ENCODE results near the gene FAM107B.
"Not testable (repeated sequence)": the region's sequence is repeated elsewhere in the genome, so short reads cannot be mapped to it uniquely, and the experiment has no call there.

The FAM107B gene

DNA sequence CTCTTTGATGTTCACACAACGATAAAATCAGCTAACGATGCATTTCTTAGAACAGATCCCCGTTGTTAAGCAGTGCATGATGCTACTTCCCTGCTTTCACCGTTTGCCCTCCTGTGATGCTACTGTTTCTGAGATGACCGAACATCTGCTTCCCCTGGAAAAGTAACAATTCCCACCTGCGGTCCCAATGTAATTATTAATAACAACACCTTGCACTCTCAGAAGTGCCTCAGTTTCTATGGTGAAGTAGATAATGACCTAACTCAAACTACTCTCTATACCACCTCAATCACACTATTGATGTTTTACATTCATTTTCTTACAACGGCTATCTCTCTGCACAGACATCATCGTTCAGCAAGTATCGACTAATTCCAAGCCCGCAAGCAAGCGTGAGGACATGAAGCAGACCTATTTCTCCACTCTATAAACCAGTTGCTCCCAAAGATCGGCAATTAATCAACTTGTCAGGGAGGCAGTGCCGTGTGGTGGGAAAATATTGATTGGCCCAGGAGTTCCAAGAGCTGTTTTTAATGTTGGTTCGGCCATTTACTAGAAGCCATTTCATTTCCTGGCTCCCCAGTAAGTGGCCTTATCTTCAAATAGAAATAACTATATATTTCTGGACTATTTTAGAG is 42.7 kb downstream of the FAM107B start:
- DNase-seq, result no peak

DNA sequence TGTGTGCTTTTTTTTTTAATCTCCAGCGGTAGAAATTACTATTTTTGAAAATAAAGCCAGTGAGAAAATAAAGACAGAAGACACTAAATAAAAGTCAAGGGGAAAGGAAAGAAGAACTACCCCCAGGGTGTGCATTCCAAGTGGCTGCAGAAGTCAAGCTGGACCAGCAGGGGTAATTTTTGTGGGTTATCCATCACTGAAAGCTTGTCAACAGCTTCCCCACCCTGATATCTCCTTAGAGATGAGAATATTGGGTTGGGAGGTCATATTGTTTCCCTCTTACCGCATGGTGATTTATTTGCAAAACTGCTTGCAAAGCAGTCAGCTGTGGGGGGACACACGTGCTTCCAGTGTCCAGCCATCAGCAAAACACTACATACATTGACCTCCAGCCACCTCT is 46.4 kb downstream of the FAM107B start:
- no peak for DNase-seq

DNA sequence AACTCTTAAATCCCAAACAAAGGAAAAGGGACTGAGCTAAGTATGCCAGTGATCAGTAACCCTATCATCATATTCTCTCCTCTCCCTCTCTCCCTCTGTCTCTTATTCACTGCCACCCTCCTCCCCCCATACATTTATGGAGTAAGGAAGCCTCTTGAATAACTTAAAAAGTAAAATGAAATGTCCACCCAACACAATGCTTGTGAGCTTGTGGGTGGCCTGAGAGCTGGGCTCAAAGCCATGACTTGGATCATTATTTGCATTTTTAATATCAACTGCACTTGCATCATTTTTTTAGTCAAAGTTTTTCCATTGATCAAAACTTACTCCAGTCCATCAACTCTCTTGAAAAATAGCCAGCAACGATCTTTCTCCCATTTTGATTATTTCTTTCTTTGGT is 46.8 kb downstream of the FAM107B start:
- no peak for DNase-seq

- no peak for DNase-seq
Measured at GRCh38 chr10:14727465-14727864, 47.2 kb downstream of the FAM107B start.

DNA sequence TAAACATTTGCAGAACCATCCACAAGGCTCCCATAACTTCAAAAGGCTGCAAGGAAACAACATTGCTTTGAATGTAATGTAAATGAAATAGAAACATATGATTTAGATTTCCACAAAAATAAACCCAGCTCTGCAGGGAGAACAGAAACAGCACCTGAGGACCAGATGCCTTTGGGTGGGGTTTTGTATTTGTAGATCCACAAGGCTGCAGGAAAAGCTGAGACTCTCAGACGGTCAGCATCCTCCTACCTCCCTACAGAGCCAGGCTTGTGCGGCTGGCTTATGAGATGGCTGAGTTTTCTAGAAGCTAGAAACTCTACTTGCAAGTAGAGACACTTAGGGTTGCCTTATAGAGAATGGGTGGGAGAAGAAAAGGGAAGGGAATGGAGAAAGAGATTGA is 49.8 kb downstream of the FAM107B start:
- no peak for DNase-seq

DNA sequence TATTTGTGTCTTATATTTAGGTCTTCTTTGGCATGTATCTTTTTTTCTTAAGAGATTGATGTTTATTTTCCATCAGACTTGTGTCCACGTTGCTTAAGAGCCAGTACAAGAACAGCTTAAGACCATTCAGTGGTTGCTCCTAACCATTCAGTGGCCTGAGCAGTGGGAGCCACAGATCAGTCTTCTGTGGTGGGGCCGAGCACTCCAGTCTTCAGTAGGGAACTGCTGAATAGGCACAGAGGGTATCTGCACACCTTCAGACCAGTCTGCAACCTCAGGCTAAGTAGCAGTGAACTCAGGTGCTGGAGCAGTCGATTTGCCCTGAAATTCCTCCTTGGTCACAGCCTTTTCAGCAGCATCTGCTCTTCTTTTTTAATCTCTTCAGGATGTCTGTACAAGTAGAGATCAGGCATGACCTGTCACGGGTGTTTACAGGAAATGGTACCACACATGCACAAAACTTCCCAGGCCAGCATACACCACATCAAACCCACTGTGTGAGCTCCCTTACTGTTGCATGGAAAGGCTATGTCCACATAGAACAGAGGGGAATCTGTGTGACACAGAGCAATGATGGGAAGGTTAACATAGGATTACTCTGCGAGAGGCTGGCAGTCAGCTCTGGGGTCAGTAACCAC is 51.5 kb downstream of the FAM107B start:
- no peak for DNase-seq

DNA sequence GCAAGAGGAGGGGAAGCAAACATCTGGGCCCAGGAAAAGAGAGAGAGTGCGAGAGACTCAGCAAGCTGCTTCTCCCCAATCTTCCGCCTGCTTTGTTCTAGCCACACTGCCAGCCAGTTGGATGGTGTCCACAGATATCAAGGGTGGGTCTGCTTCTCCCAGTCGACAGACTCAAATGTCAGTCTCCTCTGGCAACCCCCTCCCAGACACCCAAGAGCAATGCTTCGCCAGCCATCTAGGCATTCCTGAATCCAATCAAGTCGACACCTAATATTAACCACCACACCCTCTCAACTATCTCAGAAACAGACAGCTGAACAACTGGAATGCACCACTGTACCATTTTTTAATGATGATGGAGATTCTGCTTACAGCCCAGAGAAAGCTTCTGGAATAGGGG is 57.1 kb downstream of the FAM107B start:
- no peak for DNase-seq

- no peak for DNase-seq
Measured at GRCh38 chr10:14712991-14713424, 61.7 kb downstream of the FAM107B start.

- DNase-seq, result not testable (repeated sequence)
Measured at GRCh38 chr10:14709344-14709743, 65.4 kb downstream of the FAM107B start.

- no peak for DNase-seq
Measured at GRCh38 chr10:14707481-14707880, 67.2 kb downstream of the FAM107B start.

DNA sequence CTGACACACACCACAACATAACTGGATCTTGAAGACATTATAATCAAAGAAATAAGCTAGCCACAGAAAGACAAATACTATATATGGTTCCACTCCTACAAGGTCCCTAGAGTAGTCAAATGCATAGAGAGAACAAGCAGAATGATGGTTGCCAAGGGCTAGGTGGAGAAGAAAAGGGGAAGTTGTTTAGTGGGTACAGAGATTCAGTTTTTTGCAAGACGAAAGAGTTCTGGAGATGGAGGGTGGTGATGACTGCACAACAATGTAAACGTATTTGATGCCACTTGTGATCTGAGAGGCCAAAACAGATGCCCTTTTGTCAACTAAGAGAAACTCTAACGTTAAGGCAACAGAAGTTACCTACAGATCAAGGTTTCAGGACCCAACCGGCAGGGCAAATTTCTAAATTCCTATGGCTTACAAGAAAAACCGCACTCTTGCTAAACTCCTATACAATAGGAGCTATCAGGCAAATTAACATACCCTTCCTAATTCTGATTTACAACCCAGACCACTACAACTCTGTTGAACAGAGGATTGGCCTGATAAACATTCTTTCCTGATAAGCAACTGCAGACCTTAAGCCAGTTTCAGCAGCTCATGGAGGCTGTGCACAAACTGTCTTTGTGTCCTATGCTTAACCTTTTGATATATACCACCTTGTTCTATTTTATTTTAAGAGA is 69.0 kb downstream of the FAM107B start:
- no peak for DNase-seq

GRCh38 chr10:14703631-14704001 is 71.1 kb downstream of the FAM107B start:
- no peak for DNase-seq

DNA sequence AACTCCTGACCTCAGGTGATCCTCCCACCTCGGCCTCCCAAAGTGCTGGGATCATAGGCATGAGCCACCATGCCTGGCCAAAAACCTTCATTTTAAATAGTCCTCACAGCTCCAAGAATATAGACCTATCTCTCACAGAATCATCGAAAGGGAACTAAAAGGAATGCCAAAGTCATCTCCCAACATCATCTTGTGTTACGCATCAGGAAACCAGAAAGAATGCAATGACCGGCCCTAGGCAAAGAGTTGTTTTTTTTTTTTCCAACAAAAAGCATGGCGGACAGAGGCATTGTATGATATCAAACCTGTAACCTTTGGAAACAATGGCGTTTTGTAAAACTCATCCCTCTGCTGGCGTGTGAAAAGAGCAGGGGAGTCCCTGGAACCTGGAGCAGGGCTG is 73.2 kb downstream of the FAM107B start:
- DNase-seq, result no peak

DNA sequence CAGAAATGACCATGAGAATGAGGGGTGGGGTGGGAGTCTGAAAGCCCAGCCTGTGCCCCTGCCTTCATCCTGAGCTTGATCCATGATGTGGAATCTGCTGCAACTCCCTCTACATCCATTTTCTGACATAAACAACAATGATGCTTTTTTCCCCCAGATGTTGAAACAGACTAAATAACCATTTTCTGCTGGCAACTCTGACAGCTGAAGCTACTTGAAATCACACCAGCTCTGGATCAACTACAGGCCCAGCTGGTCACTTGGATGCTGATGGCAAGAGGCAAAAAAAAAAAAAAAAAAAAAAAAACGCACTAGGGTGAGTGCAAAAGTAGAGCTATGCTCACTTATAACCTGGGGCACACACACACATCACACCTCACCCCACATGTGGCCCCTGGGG is 74.2 kb downstream of the FAM107B start:
- no peak for DNase-seq

GRCh38 chr10:14699482-14699881 is 75.2 kb downstream of the FAM107B start:
- DNase-seq, result no peak

GRCh38 chr10:14698829-14699170 is 75.9 kb downstream of the FAM107B start:
- DNase-seq, result no peak

DNA sequence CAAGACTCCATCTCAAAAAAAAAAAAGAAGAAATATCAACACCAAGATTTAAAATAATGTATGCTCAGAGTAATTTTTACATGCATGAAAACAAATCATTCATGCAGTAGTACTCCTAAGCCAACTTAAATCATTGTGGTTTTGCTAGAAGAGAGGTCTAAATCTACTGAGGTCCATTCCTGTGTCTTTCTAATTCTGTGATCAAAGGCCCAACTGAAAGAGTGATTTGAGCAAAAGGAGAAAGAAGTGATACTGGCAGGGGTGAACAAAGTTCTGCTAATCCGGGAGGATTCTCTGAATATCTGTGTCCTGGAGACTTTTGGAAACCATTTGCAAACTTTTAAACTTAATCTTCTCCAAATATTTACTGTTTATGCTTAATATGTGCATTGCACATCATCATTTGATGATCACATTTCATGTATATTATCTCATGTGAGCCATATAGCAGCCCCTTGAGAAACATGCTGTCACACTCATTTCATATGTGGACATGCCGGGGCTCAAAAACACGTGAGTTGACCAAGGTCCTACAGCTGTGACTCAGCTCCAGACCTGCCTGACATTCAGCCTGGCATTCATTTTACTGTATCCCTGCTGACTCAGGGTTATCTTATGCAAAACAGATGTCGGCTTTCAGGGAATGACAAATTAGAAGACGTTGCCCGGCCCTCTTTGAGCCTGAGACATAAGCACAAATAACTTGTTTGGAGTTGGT is 76.4 kb downstream of the FAM107B start:
- DNase-seq, result no peak

DNA sequence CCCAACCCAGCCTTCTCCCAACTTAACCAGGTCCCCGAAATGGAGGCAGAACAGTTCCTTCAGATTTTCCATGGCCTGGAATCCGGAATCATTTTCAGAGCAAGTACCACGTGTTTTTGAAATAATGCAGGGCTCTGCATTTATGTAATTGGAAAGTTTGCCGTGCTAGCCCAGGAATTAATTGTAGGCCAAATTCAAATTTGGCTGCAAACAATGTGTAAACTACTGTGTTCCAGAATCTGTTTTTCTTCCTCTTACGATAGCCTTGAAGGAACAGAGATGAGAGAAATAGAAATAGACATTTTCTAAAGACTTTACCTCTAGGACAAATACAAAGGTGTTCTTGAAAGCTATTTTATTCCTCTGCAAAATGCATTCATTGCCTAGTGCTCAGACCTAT is 77.4 kb downstream of the FAM107B start:
- no peak for DNase-seq

DNA sequence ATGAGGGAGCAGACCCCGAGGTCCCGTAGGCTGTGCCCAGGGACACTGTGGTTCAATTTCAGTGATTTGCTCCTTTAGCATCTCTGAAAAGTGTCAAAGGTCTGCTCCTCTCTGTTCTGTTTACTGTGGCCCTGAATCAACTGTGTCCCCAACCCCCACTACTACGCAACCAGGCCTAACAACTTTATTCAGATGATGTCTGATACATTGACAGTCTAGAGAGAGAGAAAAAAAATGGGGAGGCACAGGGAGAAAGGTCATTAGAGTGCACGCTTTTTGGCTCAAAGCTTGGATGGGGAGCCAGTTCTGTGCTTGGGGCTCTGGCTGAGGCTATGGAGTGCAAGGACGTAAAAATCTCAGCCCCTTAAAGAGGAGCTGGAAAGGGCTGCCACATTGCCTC is 77.9 kb downstream of the FAM107B start:
- no peak for DNase-seq

DNA sequence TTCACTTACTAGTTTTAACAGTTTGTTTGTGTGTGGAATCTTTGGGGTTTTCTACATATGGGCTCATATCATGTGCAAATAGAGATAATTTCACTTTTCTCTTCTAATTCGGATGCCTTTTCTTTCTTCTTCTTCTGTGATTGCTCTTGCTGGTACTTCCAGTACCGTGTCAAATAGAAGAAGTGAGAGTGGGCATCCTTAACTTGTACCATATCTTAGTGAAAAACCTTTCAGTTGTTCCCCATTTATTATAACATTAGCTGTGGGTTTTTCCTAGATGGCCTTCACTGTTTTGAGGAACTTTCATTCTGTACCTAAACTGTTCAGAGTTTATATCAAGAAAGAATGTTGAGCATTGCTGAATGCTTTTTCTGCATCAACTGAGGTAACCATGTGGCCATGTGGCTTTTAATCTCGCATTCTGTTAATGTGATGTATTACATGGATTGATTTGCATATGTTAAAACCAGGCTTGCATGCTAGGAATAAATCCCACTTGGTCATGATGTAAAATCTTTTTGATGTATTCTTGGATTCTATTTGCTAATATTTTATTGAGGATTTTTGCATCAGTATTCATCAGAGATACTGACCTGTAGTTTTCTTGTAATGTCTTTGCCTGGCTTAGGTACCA is 78.7 kb downstream of the FAM107B start:
- no peak for DNase-seq

DNA sequence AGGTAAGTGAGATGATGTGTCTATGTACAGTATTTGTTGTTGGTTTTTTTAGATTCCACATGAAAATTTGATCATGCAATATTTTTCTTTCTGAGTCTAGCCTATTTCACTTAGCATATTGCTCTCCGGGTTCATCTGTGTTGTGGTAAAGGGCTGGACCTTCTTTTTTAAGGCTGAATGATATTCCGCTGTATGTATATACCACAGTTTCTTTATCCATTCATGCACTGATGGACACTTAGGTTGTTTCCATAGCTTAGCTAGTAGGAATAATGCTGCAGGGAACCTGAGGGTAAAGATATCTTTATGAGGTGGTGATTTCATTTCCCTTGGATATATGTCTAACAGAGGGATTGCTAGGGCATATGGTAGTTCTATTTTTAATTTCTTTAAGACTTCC is 80.8 kb downstream of the FAM107B start:
- no peak for DNase-seq

DNA sequence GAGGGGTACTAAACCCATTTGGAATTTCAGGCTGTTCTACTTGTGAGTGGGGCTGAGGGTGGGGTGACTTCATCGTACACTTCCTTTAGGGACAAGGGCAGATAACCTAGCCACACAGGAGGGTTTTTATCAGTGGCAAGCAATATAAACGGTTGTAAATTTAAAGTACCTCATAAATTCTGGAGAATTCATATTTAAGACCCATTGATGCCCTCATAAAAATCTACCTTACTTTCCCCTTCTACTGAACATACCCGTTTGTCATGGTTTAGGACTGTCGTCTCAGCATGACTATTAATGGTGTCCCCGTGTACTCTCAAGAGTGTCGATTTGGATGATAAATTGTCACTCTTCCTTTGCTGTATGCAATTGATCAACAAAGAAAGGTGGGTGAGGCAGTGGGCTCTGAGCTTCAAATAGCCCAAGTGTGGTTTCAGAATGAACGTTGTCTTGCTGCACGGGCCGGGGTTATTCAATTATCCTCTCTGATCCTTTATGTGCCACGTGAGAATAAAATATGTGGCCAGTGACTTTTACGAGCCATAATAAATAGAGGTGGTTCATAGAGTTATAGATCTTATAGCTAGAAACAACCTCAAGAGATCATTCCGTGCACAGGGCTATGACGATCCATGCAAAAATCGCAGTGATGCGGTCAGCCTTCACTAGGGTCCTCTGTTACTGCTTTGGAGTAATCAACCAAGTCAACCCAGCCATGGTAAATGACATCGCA is 82.2 kb downstream of the FAM107B start:
- DNase-seq, result no peak

DNA sequence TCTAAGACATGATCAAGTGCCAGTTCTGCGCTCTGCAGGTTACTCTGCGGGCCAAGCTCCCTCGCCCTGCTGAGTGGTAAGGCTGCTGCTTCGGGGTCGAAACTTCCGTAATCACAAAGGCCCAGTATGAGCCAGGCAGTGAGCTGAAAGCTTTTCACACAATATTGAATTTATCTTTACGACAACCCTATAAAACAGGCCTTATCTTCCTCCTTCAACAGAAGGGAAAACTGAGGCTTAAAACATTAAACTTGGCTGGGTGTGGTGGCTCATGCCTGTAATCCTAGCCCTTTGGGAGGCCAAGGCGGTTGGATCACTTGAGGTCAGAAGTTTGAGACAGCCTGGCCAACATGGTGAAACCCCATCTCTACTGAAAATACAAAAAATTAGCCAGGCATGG is 83.3 kb downstream of the FAM107B start:
- no peak for DNase-seq

Data from stimulated activated CD4-positive, alpha-beta T cell treated with anti-CD3 and anti-CD28 coated beads, Interleukin-2, amount 100 ng/mL, for 24 hours (primary cell).